LNCAP (cell line): ENCODE measurements around the gene SNIP1.

Experiments used
- CTCF ChIP-seq: fragments of 450-650 bp; IDR thresholded peaks from 2 replicates; pipeline ENCODE4 v1.5.1; 2017; ENCODE audit warnings: mild to moderate bottlenecking

SNIP1 gene, protein sequence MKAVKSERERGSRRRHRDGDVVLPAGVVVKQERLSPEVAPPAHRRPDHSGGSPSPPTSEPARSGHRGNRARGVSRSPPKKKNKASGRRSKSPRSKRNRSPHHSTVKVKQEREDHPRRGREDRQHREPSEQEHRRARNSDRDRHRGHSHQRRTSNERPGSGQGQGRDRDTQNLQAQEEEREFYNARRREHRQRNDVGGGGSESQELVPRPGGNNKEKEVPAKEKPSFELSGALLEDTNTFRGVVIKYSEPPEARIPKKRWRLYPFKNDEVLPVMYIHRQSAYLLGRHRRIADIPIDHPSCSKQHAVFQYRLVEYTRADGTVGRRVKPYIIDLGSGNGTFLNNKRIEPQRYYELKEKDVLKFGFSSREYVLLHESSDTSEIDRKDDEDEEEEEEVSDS

GRCh38 chr1:37553927-37554808, at the start of gene SNIP1:
Gene SNIP1 (minus strand): TSS chr1:37554293. CDS start chr1:37554229, 64 bp downstream.
- TF ChIP-seq CTCF, result no peak

GRCh38 chr1:37602750-37603694, 48.9 kb upstream of the SNIP1 start:
- TF ChIP-seq CTCF, result peak; percentile 81

GRCh38 chr1:37601441-37601840, 47.3 kb upstream of the SNIP1 start:
- no peak for TF ChIP-seq CTCF

DNA sequence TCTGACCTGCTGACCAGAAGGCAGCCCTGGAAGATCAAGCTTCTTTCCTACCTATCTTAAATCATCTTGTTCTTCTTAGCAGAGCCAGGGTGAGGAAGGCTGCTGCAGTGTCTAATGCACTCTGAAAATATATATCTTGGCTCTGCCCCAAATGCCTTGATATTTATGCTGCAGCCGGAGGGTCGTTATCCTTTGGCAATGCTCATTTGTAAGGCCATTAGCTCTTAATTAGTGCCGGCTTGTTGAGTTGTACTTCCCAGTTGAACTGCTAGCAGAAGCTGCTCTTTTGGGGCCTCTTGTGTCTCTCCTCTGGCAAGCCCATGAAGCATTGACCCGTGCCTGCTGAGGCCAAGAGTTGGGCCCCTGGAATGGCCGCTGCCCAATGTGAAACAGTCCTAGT, 45.8 kb upstream of the SNIP1 start:
- TF ChIP-seq CTCF, result no peak

DNA sequence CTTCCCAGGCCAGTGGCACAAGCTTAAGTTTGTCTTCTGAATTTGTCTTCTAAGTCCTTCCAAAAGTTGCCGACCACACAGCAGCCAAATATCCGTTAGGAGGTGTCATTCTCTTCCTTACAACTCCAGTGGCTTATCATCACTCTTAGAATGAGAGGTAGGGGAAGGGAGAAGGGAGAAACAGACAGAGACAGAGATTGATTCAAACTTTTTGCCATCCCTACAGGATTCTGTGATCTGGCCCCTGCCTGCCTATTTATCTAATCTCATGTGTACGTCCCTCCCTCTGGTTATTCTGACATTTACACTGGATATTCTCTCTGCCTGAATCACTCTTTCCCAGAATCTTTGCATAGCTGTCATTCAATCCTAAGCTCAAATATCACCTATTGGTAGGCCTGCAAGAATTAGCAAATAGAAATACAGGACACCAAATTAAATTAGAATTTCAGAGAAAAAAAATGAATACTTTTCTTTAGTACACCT, 42.1 kb upstream of the SNIP1 start:
- TF ChIP-seq CTCF, result no peak

GRCh38 chr1:37595440-37596181, 41.5 kb upstream of the SNIP1 start, which contains the start of gene GNL2:
Gene GNL2 (minus strand): TSS chr1:37595937. CDS start chr1:37595822, 115 bp downstream.
- TF ChIP-seq CTCF, result no peak
